ENCODE measurements around the gene LTN1.

DNA sequence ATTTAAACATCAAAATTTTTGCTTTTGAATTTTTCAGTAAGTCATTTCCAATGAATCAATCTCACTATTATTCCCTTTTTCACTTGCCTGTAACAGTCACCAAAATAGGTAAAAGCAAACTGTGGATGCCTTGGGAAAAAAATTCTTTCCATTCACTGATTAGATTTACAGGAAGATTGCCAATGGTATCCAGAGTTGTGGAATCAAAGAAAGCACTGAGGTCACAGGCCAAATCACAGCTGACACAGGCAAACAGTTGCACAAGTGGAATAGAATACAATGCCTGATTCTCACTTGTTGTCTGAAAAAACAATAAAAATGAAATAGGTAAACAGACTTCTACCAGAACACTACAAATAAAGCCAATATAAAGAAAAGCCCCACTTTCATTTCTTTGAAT lies 48.4 kb downstream of the LTN1 start:
- TF ChIP-seq, protein P1, sequence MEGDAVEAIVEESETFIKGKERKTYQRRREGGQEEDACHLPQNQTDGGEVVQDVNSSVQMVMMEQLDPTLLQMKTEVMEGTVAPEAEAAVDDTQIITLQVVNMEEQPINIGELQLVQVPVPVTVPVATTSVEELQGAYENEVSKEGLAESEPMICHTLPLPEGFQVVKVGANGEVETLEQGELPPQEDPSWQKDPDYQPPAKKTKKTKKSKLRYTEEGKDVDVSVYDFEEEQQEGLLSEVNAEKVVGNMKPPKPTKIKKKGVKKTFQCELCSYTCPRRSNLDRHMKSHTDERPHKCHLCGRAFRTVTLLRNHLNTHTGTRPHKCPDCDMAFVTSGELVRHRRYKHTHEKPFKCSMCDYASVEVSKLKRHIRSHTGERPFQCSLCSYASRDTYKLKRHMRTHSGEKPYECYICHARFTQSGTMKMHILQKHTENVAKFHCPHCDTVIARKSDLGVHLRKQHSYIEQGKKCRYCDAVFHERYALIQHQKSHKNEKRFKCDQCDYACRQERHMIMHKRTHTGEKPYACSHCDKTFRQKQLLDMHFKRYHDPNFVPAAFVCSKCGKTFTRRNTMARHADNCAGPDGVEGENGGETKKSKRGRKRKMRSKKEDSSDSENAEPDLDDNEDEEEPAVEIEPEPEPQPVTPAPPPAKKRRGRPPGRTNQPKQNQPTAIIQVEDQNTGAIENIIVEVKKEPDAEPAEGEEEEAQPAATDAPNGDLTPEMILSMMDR (IDR thresholded peaks at IDR 0.05; ENCODE audit: insufficient read depth, low read depth, low read length): no peak
- no peak for TF ChIP-seq EZH2 (IDR thresholded peaks at IDR 0.05; ENCODE audit: insufficient read depth, low read length)

Measured in astrocyte (in vitro differentiated cells and primary cell).